A673 (cell line): ENCODE results near the gene RAB3D. TPM values are rescaled to one million over a fixed set of nuclear protein-coding genes. Genes with fewer than 3 reads are reported as not detected.

Experiments
- Bru-seq: library from RNA; stranded (reverse); fragments of 400-500 nt; gene quantifications from one replicate; lab custom pipeline; 2021; lab: Mats Ljungman, UMichigan
- BruChase-seq, 2 experiments: library from RNA; stranded (reverse); fragments of 400-500 nt; gene quantifications; one replicate each; lab custom pipeline; 2021; lab: Mats Ljungman, UMichigan
- BruUV-seq: library from RNA; stranded (reverse); fragments of 400-500 nt; replicated peaks from 2 replicates; lab custom pipeline; 2021; lab: Mats Ljungman, UMichigan
- CTCF ChIA-PET: fragments of 300-600 bp; sonication (Branson Sonifier 250); formaldehyde crosslinking; loops from one replicate; lab custom pipeline; 2022; ENCODE audit warnings: antibody characterized with exemption; lab: Charles Lee
- POLR2A ChIA-PET: fragments of 300-600 bp; sonication (Branson Sonifier 250); formaldehyde crosslinking; loops from one replicate; lab custom pipeline; 2022; ENCODE audit warnings: antibody characterized with exemption; ENCODE audit not compliant: low non-redundant PET; lab: Charles Lee
- DNase-seq: peaks from one replicate; pipeline ENCODE4 v3.0.0-alpha.2; 2015; ENCODE audit warnings: low spot score
- H3K27ac ChIP-seq: fragments of 200-600 bp; sonication (generic); 2 replicates; pipeline ENCODE4 v1.5.1; 2016; ENCODE audit warnings: mixed run types, low read depth, mild to moderate bottlenecking, mixed read lengths, antibody characterized with exemption, low read length; ENCODE audit not compliant: poor library complexity, severe bottlenecking
- H3K27me3 ChIP-seq: fragments of 200-600 bp; sonication (generic); replicated peaks from 2 replicates; pipeline ENCODE4 v1.6.1; 2017; ENCODE audit warnings: mixed run types, low read depth, mild to moderate bottlenecking, mixed read lengths, antibody characterized with exemption, low read length; ENCODE audit not compliant: insufficient read depth, poor library complexity
- H3K36me3 ChIP-seq: fragments of 200-600 bp; sonication (generic); 2 replicates; pipeline ENCODE4 v1.6.1; 2016; ENCODE audit warnings: mixed run types, mild to moderate bottlenecking, mixed read lengths, antibody characterized with exemption, low read length; ENCODE audit not compliant: insufficient read depth, poor library complexity, severe bottlenecking
- H3K4me1 ChIP-seq: fragments of 200-600 bp; sonication (generic); 2 replicates; pipeline ENCODE4 v1.6.1; 2017; ENCODE audit warnings: mixed run types, mild to moderate bottlenecking, mixed read lengths, antibody characterized with exemption, low read length; ENCODE audit not compliant: insufficient read depth, poor library complexity, severe bottlenecking
- H3K4me3 ChIP-seq: fragments of 200-600 bp; sonication (generic); 2 replicates; pipeline ENCODE4 v1.5.1; 2016; ENCODE audit warnings: low read depth, mixed run types, mild to moderate bottlenecking, mixed read lengths, low read length; ENCODE audit not compliant: poor library complexity, severe bottlenecking
- H3K9me3 ChIP-seq: fragments of 200-600 bp; sonication (generic); 2 replicates; pipeline ENCODE4 v1.6.1; 2016; ENCODE audit warnings: mixed run types, low read depth, mild to moderate bottlenecking, mixed read lengths, antibody characterized with exemption, low read length; ENCODE audit not compliant: poor library complexity, severe bottlenecking
- EZH2 ChIP-seq: fragments of 200-600 bp; sonication (generic); IDR thresholded peaks from 2 replicates; pipeline ENCODE4 v1.6.1; 2017; ENCODE audit warnings: borderline replicate concordance, low read depth, mild to moderate bottlenecking, mixed read lengths, antibody characterized with exemption, low read length; ENCODE audit not compliant: poor library complexity, severe bottlenecking
- intact Hi-C: fragments of 100-400 bp; cut with micrococcal nuclease; formaldehyde crosslinking; loops from one replicate; pipeline ENCODE4 v1.10.0; 2022; ENCODE audit not compliant: unreplicated experiment
- long read RNA-seq: library from polyadenylated mRNA; stranded (forward); transcript quantifications from one replicate; pipeline ENCODE4 v2.0.0, GENCODE V29; 2022
- total RNA-seq: library from RNA; stranded (reverse); gene quantifications from 2 replicates; pipeline ENCODE4 v1.2.3, GENCODE V29; 2021
- TF ChIP-seq, protein P1 (sequence below): fragments of 300-800, 200-600 bp; sonication (generic); conservative IDR thresholded peaks from 2 replicates; pipeline ENCODE4 v1.5.1; 2017; ENCODE audit warnings: low read depth, mild to moderate bottlenecking, antibody characterized with exemption, low read length, moderate library complexity, mixed read lengths

The RAB3D gene, protein sequence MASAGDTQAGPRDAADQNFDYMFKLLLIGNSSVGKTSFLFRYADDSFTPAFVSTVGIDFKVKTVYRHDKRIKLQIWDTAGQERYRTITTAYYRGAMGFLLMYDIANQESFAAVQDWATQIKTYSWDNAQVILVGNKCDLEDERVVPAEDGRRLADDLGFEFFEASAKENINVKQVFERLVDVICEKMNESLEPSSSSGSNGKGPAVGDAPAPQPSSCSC
- total RNA-seq: 25.4 and 35.5 TPM in 2 replicates
- Bru-seq, nascent RNA: percentile 49 among the genes with signal in this experiment
- BruChase-seq, experiment 1, labeled RNA remaining after a 2-hour chase: percentile 68 among the genes with signal in this experiment
- BruChase-seq, experiment 2, labeled RNA remaining after a 6-hour chase: percentile 83 among the genes with signal in this experiment
- long read RNA-seq, full-length matches to known transcripts: 31 of 34 reads
- long read RNA-seq, partial matches to known transcripts: 1 of 34 reads
- long read RNA-seq, other reads (novel, unspliced or antisense): 2 of 34 reads

GRCh38 chr19:11339254-11340098, at the start of gene RAB3D:
Gene RAB3D (minus strand): TSS chr19:11339657. CDS start chr19:11337399, 2,258 bp downstream.
- POLR2A ChIA-PET: interaction anchor here (0.5 to 0.7 kb wide), 2 partner anchors 42 to 45 kb away, joined by 3 to 4 read pairs; no protein-coding TSS in a partner anchor
- H3K4me1 ChIP-seq: peaks cover 6% of the 10 kb centered on the region
- peak within 1 kb of the TSS; percentile 62 for H3K27ac ChIP-seq
- BruUV-seq: no TSS peak
- H3K4me3 ChIP-seq: peak within 1 kb of the TSS; percentile 78
- CTCF ChIA-PET: interaction anchor here (0.6 to 0.8 kb wide), 2 partner anchors 42 to 45 kb away, joined by 3 to 8 read pairs; no protein-coding TSS in a partner anchor
- no peaks in the 10 kb centered on the region for H3K9me3 ChIP-seq
- peaks cover 18% of the 10 kb centered on the region for H3K36me3 ChIP-seq
- no peaks in the 10 kb centered on the region for H3K27me3 ChIP-seq
- peak; percentile 95 for DNase-seq
- intact Hi-C loops: loop anchor here (5.0 kb wide), 1 partner anchor 267 kb away; no protein-coding TSS in a partner anchor
- TF ChIP-seq, protein P1, sequence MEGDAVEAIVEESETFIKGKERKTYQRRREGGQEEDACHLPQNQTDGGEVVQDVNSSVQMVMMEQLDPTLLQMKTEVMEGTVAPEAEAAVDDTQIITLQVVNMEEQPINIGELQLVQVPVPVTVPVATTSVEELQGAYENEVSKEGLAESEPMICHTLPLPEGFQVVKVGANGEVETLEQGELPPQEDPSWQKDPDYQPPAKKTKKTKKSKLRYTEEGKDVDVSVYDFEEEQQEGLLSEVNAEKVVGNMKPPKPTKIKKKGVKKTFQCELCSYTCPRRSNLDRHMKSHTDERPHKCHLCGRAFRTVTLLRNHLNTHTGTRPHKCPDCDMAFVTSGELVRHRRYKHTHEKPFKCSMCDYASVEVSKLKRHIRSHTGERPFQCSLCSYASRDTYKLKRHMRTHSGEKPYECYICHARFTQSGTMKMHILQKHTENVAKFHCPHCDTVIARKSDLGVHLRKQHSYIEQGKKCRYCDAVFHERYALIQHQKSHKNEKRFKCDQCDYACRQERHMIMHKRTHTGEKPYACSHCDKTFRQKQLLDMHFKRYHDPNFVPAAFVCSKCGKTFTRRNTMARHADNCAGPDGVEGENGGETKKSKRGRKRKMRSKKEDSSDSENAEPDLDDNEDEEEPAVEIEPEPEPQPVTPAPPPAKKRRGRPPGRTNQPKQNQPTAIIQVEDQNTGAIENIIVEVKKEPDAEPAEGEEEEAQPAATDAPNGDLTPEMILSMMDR: no peak
- no peak for TF ChIP-seq EZH2

DNA sequence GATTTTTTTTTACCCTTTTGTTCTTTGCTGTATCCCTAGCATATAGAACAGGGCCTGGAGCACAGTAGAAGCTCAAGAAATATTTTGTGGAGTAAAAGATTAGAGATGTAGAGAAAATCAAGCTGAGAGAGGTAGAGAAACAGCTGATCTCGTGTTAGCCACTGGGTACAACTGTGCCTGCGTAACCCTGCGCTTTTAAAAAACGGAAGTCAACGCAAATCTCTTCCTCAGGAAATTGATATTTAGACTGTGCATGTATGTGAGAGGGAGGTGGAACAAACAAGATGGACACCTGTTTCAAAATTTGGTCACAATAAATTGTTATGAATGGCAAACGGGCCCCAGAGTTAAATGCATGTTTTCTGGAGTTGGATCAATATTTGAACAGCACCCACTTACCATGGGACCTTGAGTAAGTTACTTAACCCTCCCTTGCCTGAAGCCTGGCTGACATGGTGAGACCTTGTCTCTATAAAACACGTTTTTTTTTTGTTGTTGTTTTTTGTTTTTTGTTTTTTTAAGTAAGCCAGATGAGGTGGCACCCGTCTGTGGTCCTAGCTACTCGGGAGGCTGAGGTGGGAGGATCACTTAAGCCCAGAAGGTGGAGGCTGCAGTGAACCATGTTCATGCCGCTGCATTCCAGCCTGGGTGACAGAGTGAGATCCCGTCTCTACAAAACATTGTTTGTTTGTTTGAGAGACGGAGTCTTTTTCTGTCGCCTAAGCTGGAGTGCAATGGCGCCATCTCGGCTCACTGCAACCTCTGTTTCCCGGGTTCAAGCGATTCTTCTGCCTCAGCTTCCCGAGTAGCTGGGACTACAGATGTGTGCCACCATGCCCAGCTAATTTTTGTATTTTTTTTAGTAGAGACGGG, 47.9 kb upstream of the RAB3D start:
- POLR2A ChIA-PET: no interaction called here
- peaks cover 16% of the 10 kb centered on the region for H3K4me1 ChIP-seq
- no peak for DNase-seq
- no peak overlapping the region for H3K4me3 ChIP-seq
- BruUV-seq: no TSS peak
- TF ChIP-seq, protein P1: no peak
- no peak for TF ChIP-seq EZH2
- no peaks in the 10 kb centered on the region for H3K9me3 ChIP-seq
- no peaks in the 10 kb centered on the region for H3K27me3 ChIP-seq
- H3K27ac ChIP-seq: no peak overlapping the region
- intact Hi-C loops: no loop called here
- H3K36me3 ChIP-seq: no peaks in the 10 kb centered on the region
- CTCF ChIA-PET: no interaction called here
